ENCODE measurements around the gene GDNF. TPM values are rescaled to one million over a fixed set of nuclear protein-coding genes. Genes with fewer than 3 reads are reported as not detected.

The GDNF gene
- total RNA-seq, 2 donors from 2014 or later: 0.58 to 2.4 TPM

DNA sequence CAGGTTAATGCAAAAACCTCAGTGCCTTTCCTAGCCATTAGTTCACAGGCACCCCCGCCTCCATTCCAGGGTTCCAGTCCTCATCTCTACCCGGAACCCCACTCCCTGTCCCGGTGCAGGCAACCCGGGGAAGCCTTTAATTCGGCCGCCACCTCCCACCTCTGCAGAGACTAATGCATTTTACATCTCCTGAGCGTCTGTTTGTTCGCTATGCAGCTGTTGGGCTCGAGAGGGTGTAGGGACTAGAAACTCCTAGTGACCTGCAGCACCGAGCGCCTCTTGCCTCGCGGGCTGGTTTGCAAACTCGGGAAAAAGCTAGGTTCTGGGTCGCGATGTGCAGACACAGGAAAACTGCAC, 3.6 kb downstream of the GDNF start:
- Mint-ChIP-seq H3K27me3 (ENCODE audit: insufficient read depth) (peaks cover 85% of the 10 kb centered on the region), H3K36me3 (ENCODE audit: low read depth) (no peaks in the 10 kb centered on the region), H3K4me1 (peaks cover 31% of the 10 kb centered on the region), H3K27ac (no peak overlapping the region), H3K9me3 (no peaks in the 10 kb centered on the region), H3K4me3 (peak overlapping the region; percentile 64)
- no peak overlapping the region for H3K9ac ChIP-seq (ENCODE audit: extremely low read depth, low read length, poor library complexity, severe bottlenecking)
- DNase-seq: no peak
- H3K27me3 ChIP-seq (ENCODE audit: control insufficient read depth, insufficient read depth, low read length, poor library complexity, severe bottlenecking): peaks cover 95% of the 10 kb centered on the region
- no peaks in the 10 kb centered on the region for H3K36me3 ChIP-seq (ENCODE audit: control insufficient read depth, insufficient read depth, low read length)
- TF ChIP-seq, protein P1, sequence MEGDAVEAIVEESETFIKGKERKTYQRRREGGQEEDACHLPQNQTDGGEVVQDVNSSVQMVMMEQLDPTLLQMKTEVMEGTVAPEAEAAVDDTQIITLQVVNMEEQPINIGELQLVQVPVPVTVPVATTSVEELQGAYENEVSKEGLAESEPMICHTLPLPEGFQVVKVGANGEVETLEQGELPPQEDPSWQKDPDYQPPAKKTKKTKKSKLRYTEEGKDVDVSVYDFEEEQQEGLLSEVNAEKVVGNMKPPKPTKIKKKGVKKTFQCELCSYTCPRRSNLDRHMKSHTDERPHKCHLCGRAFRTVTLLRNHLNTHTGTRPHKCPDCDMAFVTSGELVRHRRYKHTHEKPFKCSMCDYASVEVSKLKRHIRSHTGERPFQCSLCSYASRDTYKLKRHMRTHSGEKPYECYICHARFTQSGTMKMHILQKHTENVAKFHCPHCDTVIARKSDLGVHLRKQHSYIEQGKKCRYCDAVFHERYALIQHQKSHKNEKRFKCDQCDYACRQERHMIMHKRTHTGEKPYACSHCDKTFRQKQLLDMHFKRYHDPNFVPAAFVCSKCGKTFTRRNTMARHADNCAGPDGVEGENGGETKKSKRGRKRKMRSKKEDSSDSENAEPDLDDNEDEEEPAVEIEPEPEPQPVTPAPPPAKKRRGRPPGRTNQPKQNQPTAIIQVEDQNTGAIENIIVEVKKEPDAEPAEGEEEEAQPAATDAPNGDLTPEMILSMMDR (conservative IDR thresholded peaks at IDR 0.05): no peak
- no peaks in the 10 kb centered on the region for H3K9me3 ChIP-seq (ENCODE audit: control insufficient read depth, low read length)
- H3K27ac ChIP-seq (ENCODE audit: low read depth, low read length): no peak overlapping the region
- 9 to 12% methylated on average over 6 to 16 of the region's 16 CpGs for WGBS, 2 experiments (ENCODE audit: insufficient coverage in 1 of 2, insufficient read length in 1 of 2)
- H3K4me1 ChIP-seq (ENCODE audit: control insufficient read depth, insufficient read depth, low read length): peaks cover 4% of the 10 kb centered on the region
- peak overlapping the region; percentile 78 for H3K4me3 ChIP-seq (ENCODE audit: low read length)

- no peak overlapping the region for H3K27ac Mint-ChIP-seq
- DNase-seq: no peak
- no peak overlapping the region for H3K27ac ChIP-seq (ENCODE audit: low read depth, low read length)
- peaks cover 25% of the 10 kb centered on the region for H3K4me1 Mint-ChIP-seq
- TF ChIP-seq, protein P1 (conservative IDR thresholded peaks at IDR 0.05): no peak
- no peaks in the 10 kb centered on the region for H3K36me3 ChIP-seq (ENCODE audit: control insufficient read depth, insufficient read depth, low read length)
- H3K4me3 Mint-ChIP-seq: peak overlapping the region; percentile 54
- H3K36me3 Mint-ChIP-seq (ENCODE audit: low read depth): no peaks in the 10 kb centered on the region
- 63 to 85% methylated on average over 6 to 17 of the region's 19 CpGs for WGBS, 2 experiments (ENCODE audit: insufficient coverage in 1 of 2, insufficient read length in 1 of 2)
- H3K4me1 ChIP-seq (ENCODE audit: control insufficient read depth, insufficient read depth, low read length): peaks cover 4% of the 10 kb centered on the region
- no peaks in the 10 kb centered on the region for H3K9me3 Mint-ChIP-seq
- peaks cover 88% of the 10 kb centered on the region for H3K27me3 ChIP-seq (ENCODE audit: control insufficient read depth, insufficient read depth, low read length, poor library complexity, severe bottlenecking)
- H3K9me3 ChIP-seq (ENCODE audit: control insufficient read depth, low read length): no peaks in the 10 kb centered on the region
- H3K4me3 ChIP-seq (ENCODE audit: low read length): peak overlapping the region; percentile 78
- H3K27me3 Mint-ChIP-seq (ENCODE audit: insufficient read depth): peaks cover 78% of the 10 kb centered on the region
- no peak overlapping the region for H3K9ac ChIP-seq (ENCODE audit: extremely low read depth, low read length, poor library complexity, severe bottlenecking)
Observed at GRCh38 chr5:37835380-37835973, 4.4 kb downstream of the GDNF start.

DNA sequence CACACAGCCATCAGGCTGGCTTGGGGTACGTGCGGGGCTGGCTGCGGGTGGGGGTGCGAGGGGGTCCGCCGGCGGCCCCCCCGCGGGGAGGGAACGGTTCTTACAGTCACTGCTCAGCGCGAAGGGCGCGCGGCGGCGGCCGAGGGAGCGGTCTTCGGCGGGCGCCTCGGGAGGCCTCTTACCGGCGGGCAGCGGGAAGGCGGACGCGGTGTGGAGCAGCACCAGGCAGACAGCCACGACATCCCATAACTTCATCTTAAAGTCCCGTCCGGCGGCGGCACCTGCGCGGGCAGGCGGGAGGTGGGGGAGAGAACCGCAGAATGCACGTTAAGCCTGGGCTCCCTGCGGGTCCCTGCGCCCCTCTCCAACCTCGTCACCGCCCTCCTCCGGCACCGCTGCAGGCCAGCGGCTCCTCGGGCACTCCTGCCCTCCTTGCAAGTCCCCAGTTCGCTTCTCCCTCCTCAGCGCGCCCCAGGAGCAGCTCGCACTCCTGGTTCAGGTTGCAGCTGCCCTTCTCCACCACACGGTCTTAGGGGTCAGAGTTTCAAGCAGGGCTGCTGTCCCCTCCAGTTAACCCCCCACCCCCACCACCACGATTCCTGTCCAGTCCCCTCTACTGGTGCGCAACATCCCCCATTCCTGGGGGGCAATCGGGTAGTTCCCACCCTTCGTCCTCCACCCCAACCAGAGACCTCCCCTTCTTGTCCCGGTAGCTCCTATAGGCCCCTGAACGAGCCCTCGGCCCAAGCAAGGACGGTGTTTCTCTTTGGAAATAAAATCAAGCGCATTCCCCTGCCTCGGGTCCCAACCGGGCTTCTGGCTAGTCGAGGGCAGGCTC, 5.1 kb downstream of the GDNF start:
- WGBS, 2 experiments (ENCODE audit: insufficient coverage in 1 of 2, insufficient read length in 1 of 2): 17 to 22% methylated on average over 15 to 64 of the region's 64 CpGs
- H3K27me3 ChIP-seq (ENCODE audit: control insufficient read depth, insufficient read depth, low read length, poor library complexity, severe bottlenecking): peaks cover 84% of the 10 kb centered on the region
- H3K27ac ChIP-seq (ENCODE audit: low read depth, low read length): no peak overlapping the region

More for the DNA sequence above, 5.1 kb downstream of the GDNF start:
- Mint-ChIP-seq H3K9me3 (no peaks in the 10 kb centered on the region), H3K4me3 (peak overlapping the region; percentile 54), H3K36me3 (ENCODE audit: low read depth) (no peaks in the 10 kb centered on the region), H3K27ac (no peak overlapping the region), H3K4me1 (peaks cover 24% of the 10 kb centered on the region), H3K27me3 (ENCODE audit: insufficient read depth) (peaks cover 76% of the 10 kb centered on the region)
- H3K9ac ChIP-seq (ENCODE audit: extremely low read depth, low read length, poor library complexity, severe bottlenecking): no peak overlapping the region
- H3K9me3 ChIP-seq (ENCODE audit: control insufficient read depth, low read length): no peaks in the 10 kb centered on the region
- H3K36me3 ChIP-seq (ENCODE audit: control insufficient read depth, insufficient read depth, low read length): no peaks in the 10 kb centered on the region
- H3K4me1 ChIP-seq (ENCODE audit: control insufficient read depth, insufficient read depth, low read length): peaks cover 4% of the 10 kb centered on the region
- DNase-seq: peak; percentile 84
- TF ChIP-seq, protein P1 (conservative IDR thresholded peaks at IDR 0.05): peak; percentile 41
- H3K4me3 ChIP-seq (ENCODE audit: low read length): peak overlapping the region; percentile 56
